Fibroblast of the aortic adventitia (primary cell): ENCODE measurements around the gene MYOD1. TPM values are rescaled to one million over a fixed set of nuclear protein-coding genes. Genes with fewer than 3 reads are reported as not detected.
A peak's percentile ranks its signal among the peaks of the same experiment; 100 is the strongest.

Experiments
- DNase-seq: peaks from one replicate; pipeline ENCODE4 v3.0.0-alpha.2; 2010; ENCODE audit warnings: low read depth
- H3K4me3 ChIP-seq: 2 replicates; pipeline ENCODE4 v1.5.1; 2011; ENCODE audit warnings: low read depth, mild to moderate bottlenecking, control low read depth, low read length, moderate library complexity
- total RNA-seq: library from RNA; depleted of rRNA; stranded (reverse); fragments of >200 nt; gene quantifications from 2 replicates; pipeline ENCODE4 v1.2.3, GENCODE V29; 2012; ENCODE audit warnings: low replicate concordance
- TF ChIP-seq, protein P1 (sequence below): IDR thresholded peaks from 2 replicates; pipeline ENCODE4 v1.5.1; 2011; ENCODE audit warnings: mild to moderate bottlenecking, low read length, control low read depth, inconsistent platforms; ENCODE audit not compliant: insufficient read depth

Gene MYOD1
- total RNA-seq, 1 donor, result not detected

DNA sequence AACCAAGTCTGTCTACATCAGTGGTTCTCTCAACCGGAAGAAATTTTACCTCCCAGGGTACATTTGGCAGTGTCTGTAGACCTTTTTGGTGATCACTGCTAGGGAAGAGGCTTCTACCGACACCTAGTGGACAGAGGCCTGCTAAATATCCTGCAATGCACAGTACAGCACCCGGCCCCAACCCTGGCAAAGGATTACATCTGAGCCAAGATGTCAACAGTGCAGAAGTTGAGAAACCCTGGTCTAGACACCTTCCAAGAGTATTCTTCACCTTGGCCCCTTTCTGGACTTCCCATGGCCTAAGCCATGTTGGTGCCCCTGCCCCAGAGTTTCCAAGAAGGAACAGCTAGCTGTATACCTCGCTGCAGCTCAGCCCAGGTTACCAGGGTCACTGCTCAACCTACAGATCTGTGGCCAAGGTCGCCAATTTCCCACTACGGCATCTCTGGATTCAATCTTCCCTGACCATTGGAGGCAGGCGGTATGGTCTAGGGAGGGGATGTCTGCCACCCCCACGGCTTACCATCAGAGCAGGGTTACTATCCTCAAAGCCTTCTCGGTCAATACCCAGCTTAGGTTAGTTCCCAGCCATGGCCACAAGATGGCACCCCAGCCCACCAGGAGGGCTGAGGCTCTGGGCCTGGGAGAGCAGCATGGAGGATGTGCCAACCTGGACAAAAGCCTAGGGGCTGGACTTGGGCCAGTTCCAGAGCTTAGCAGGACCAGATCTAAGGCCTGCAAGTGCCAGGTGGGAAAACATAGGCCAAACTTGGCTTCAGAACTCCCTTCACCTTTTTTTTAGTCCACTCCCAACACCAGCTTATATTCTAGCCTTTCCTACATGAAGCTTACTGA, 11.5 kb downstream of the MYOD1 start:
- DNase-seq, result peak; percentile 81
- TF ChIP-seq, protein P1, sequence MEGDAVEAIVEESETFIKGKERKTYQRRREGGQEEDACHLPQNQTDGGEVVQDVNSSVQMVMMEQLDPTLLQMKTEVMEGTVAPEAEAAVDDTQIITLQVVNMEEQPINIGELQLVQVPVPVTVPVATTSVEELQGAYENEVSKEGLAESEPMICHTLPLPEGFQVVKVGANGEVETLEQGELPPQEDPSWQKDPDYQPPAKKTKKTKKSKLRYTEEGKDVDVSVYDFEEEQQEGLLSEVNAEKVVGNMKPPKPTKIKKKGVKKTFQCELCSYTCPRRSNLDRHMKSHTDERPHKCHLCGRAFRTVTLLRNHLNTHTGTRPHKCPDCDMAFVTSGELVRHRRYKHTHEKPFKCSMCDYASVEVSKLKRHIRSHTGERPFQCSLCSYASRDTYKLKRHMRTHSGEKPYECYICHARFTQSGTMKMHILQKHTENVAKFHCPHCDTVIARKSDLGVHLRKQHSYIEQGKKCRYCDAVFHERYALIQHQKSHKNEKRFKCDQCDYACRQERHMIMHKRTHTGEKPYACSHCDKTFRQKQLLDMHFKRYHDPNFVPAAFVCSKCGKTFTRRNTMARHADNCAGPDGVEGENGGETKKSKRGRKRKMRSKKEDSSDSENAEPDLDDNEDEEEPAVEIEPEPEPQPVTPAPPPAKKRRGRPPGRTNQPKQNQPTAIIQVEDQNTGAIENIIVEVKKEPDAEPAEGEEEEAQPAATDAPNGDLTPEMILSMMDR, result peak; percentile 98
- H3K4me3 ChIP-seq, result no peak overlapping the region

DNA sequence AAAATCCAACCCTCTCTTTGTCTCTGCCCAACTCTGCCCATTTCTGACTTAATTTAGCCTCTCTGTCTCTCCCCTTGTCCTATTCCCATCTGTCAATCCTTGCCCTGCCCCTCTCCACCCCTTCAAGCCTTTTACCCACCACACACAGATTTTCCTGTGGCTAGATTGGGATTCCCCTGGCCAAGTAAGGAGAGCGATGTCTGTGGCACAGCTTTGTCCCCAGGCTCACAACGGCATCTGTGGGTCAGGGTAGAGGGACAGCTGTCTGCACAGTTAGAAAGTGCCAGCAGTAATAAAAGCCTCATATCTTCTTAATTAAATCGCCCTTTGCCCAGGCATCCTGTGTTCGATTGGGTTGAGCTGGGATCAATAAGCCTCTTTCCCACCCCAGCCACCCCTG, 13.9 kb downstream of the MYOD1 start:
- no peak for DNase-seq
- no peak overlapping the region for H3K4me3 ChIP-seq
- TF ChIP-seq, protein P1, result no peak

DNA sequence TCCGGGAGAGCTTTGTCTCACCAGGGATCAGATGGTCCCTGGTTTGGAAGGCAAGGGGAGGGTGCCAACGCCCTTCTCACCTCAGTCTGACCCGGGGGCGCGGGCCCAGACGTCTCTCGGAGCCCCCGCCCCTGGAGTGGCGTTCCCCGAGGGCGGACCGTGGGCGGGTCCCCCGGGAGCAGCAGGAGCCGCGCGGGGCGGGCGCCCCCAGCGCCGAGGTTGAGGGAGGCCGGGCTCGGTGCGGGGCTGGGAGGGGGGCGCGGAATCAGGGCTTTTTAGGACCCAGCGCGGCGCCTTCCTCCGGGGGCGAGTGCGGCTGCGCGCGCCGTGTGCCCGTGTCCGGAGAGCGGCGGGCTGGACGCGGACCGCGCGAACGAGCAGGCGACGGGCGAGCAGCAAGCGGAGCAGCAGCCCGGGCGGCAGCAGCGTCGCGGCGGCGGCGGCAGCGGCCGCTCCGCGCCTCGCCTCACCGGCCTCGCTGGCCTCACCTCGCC, 15.1 kb downstream of the MYOD1 start, which contains the start of gene KCNC1:
Gene KCNC1 (plus strand): TSS at position 364 of the 494 bp plus-strand sequence. CDS start 1,222 bp downstream, outside the sequence.
- peak; percentile 6 for DNase-seq
- H3K4me3 ChIP-seq, result peak within 1 kb of the TSS; percentile 41
- TF ChIP-seq, protein P1, result no peak

DNA sequence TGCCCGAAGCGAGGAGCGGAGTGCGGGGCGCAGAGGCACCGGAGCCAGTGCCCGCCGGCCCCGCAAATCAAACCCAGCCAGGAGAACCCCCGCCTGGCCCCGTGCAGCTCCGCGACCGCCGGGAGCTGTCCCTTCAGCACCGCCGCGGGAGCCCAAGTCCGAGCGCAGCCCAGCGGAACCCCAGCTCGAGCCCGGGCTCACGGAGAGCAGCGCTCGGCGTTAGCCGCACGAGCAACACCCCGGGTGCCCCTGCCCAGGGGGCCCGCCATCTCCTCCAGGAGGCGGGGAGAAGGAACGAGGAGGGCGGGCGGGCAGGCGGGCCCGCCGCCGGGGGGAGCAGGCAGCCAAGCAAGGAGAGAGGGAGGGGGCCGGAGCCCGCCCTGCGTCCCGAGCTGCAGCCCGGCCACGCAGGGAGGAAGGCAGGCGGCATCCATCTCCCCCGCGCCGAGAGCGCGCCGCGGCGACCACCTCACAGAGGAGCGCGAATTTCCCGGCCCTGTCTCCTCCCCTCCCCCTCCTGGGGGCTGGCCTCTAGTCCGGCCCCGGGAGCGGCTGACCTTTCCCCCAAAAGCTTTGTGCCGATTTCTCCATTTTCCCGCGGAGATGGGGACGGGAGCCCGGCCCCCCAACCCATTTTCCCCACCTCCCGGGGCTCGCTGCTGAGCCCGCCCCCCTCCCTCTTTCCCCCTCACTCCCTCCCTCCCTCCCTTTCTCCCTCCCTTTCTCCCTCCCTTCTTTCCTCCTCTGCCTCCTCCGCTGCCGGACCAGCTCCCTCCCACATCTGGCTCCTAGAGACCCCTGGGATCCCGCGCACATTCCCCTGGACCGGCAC, 15.8 kb downstream of the MYOD1 start:
- peak overlapping the region; percentile 9 for H3K4me3 ChIP-seq
- DNase-seq, result peak; percentile 59
- TF ChIP-seq, protein P1, result no peak

DNA sequence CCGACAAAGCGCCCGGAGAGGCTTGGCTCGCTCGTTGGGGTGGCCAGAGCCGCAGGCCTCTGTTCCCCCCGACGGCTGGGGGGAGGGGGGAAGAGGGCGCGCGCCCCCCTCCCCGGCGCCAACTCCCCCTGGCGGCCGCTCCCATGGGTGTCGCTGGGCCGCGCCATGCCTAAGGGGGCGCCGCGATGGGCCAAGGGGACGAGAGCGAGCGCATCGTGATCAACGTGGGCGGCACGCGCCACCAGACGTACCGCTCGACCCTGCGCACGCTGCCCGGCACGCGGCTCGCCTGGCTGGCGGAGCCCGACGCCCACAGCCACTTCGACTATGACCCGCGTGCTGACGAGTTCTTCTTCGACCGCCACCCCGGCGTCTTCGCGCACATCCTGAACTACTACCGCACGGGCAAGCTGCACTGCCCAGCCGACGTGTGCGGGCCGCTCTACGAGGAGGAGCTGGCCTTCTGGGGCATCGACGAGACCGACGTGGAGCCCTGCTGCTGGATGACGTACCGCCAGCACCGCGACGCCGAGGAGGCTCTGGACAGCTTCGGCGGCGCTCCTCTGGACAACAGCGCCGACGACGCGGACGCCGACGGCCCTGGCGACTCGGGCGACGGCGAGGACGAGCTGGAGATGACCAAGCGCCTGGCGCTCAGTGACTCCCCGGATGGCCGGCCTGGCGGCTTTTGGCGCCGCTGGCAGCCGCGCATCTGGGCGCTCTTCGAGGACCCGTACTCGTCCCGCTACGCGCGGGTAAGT, 16.6 kb downstream of the MYOD1 start:
- TF ChIP-seq, protein P1, result no peak
- no peak overlapping the region for H3K4me3 ChIP-seq
- DNase-seq, result no peak

DNA sequence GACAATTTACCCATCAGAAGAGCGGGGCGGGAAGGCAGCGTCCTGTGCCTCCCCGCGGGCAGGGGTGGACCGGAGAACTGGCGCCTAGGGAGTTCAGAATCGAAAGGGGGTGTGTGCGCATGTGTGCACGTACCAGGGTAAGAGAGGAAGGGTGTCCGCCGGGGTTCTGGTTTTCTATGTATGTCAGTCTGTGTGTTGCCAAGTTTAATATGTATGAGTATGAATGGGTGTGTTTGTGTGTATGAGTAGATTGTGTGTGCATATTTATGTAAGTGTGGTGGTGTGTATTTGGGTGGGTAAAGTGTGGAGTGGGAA, 17.2 kb downstream of the MYOD1 start:
- DNase-seq, result no peak
- TF ChIP-seq, protein P1, result no peak
- H3K4me3 ChIP-seq, result no peak overlapping the region
